Measurements from ENCODE around the gene RAB20. TPM values are rescaled to one million over a fixed set of nuclear protein-coding genes. Genes with fewer than 3 reads are reported as not detected.

RAB20 gene
- total RNA-seq, 4 donors from 2014 or later: 0.77 to 12.4 (median 9.1) TPM

DNA sequence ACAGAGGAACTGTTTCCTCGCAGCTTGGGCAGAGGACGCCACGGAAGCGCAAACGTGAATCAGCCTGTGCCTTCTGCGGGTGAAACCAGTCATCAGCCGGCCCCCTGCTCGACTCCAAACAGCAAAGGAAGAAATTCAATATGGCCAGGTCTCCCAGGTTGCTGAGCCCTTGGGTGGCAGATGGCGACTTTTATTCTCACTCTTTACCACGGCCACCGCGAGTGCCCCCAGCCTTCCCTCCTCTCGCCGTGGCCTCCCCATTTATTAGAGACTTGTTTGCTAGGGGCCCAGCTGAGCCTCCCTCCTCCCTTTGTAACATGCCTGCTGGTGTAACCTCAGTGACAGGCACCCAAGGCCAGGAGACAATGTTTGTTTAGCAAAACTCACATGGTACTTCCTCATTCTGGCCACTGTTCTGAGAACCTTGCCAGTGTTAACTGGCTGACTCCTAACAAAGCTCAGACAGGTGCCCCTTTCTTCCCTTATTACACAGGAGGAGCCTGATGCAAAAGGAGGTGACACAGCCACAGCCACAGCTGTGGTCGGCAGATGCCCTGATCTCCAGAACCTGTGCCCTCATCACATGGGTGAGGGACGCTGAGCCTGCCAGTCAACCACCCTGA is 5.8 kb downstream of the RAB20 start:
- Histone ChIP-seq H3K36me3 (no peaks in the 10 kb centered on the region), H3K27me3 (no peaks in the 10 kb centered on the region), H3K4me1 (no peaks in the 10 kb centered on the region), H3K4me3 (no peak overlapping the region), H3K9me3 (no peaks in the 10 kb centered on the region), H3K27ac (no peak overlapping the region)
- TF ChIP-seq POLR2A (IDR thresholded peaks at IDR 0.05) (no peak), CTCF (IDR thresholded peaks at IDR 0.05) (no peak)
- no peak for DNase-seq
- intact Hi-C loops (cut with DNase I; ENCODE audit: low total_unique reads): no loop called here

- Histone ChIP-seq H3K4me3 (no peak overlapping the region), H3K4me1 (no peaks in the 10 kb centered on the region), H3K9me3 (no peaks in the 10 kb centered on the region), H3K27ac (no peak overlapping the region), H3K36me3 (no peaks in the 10 kb centered on the region), H3K27me3 (no peaks in the 10 kb centered on the region)
- intact Hi-C loops (cut with DNase I; ENCODE audit: low total_unique reads): no loop called here
- no peak for DNase-seq
- no peak for TF ChIP-seq POLR2A (IDR thresholded peaks at IDR 0.05)
- TF ChIP-seq CTCF (IDR thresholded peaks at IDR 0.05): no peak
Measured at GRCh38 chr13:110554946-110555345, 6.6 kb downstream of the RAB20 start.

GRCh38 chr13:110554227-110554836 is 7.2 kb downstream of the RAB20 start:
- Histone ChIP-seq H3K36me3 (no peaks in the 10 kb centered on the region), H3K4me1 (no peaks in the 10 kb centered on the region), H3K4me3 (no peak overlapping the region), H3K27me3 (no peaks in the 10 kb centered on the region), H3K9me3 (no peaks in the 10 kb centered on the region), H3K27ac (no peak overlapping the region)
- no peak for TF ChIP-seq POLR2A (IDR thresholded peaks at IDR 0.05)
- TF ChIP-seq CTCF (IDR thresholded peaks at IDR 0.05): no peak
- DNase-seq: no peak
- intact Hi-C loops (cut with DNase I; ENCODE audit: low total_unique reads): no loop called here

GRCh38 chr13:110553417-110553816 is 8.1 kb downstream of the RAB20 start:
- H3K4me1 ChIP-seq: no peaks in the 10 kb centered on the region
- H3K27me3 ChIP-seq: no peaks in the 10 kb centered on the region
- no peak for DNase-seq
- no peaks in the 10 kb centered on the region for H3K36me3 ChIP-seq
- no peak overlapping the region for H3K27ac ChIP-seq
- no peaks in the 10 kb centered on the region for H3K9me3 ChIP-seq
- H3K4me3 ChIP-seq: no peak overlapping the region
- TF ChIP-seq POLR2A (IDR thresholded peaks at IDR 0.05): no peak
- TF ChIP-seq CTCF (IDR thresholded peaks at IDR 0.05): no peak
- intact Hi-C loops (cut with DNase I; ENCODE audit: low total_unique reads): no loop called here

- no peak overlapping the region for H3K27ac ChIP-seq
- H3K36me3 ChIP-seq: no peaks in the 10 kb centered on the region
- TF ChIP-seq POLR2A (IDR thresholded peaks at IDR 0.05) (no peak), CTCF (IDR thresholded peaks at IDR 0.05) (no peak)
- no peaks in the 10 kb centered on the region for H3K27me3 ChIP-seq
- H3K9me3 ChIP-seq: no peaks in the 10 kb centered on the region
- no peak overlapping the region for H3K4me3 ChIP-seq
- DNase-seq: no peak
- no peaks in the 10 kb centered on the region for H3K4me1 ChIP-seq
- intact Hi-C loops (cut with DNase I; ENCODE audit: low total_unique reads): no loop called here
Measured at GRCh38 chr13:110552767-110553166, 8.8 kb downstream of the RAB20 start.
